A204.1 (cell line): Measurements from ENCODE around the gene KNTC1.

Source experiments
- FAIRE-seq: peaks from 2 replicates; lab custom pipeline; 2012; peaks lifted over from hg19 to GRCh38; lab: Jason Lieb, UNC

KNTC1 gene

GRCh38 chr12:122513028-122513427, 14.0 kb upstream of the KNTC1 start:
- peak; percentile 32 for FAIRE-seq

- FAIRE-seq = no peak
Measured at GRCh38 chr12:122513660-122514059, 13.4 kb upstream of the KNTC1 start.

DNA sequence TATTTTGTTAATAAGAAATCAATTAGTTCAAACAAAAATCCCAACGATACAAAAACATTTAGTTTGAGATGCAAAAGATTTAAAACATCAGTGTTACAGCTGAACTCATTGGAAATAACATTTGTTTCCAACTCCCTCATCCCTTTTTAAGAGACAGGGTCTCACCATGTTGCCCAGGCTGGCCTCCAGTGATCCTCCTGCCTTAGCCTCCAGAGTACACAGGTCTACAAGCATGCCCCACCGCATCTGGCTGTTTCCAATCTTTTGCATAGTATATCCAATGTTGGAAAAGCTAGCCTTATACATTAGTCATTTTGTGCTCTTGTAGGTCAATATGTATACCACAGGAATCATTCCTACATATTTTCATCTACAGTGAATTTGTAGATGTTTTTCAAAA, 11.8 kb upstream of the KNTC1 start:
- no peak for FAIRE-seq

GRCh38 chr12:122516544-122517361, 10.3 kb upstream of the KNTC1 start:
- FAIRE-seq = no peak

GRCh38 chr12:122517877-122518276, 9.2 kb upstream of the KNTC1 start:
- FAIRE-seq = no peak

- no peak for FAIRE-seq
Measured at GRCh38 chr12:122518908-122519307, 8.1 kb upstream of the KNTC1 start.

- FAIRE-seq = no peak
Measured at GRCh38 chr12:122519418-122519817, 7.6 kb upstream of the KNTC1 start.

DNA sequence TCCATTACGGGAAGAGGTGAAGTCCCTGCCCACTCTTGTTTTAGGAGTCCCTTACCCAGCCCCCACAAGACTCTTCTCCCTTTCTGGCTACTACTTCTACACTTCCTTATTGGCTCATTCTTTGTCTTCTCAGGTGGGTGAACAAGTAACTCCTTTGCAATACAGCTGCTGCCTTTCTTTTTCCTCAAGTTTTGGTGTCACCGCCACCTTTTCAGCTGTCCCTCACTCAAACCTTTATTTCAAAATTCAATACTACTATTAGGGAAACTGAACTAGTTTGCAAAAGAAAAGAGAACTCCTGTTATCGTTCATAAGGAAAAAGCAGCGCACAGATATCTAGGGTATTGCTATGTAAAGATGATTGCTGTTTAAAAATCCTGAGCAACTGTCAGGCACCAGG, 6.4 kb upstream of the KNTC1 start:
- no peak for FAIRE-seq

- FAIRE-seq = no peak
Measured at GRCh38 chr12:122523280-122523679, 3.8 kb upstream of the KNTC1 start.

- no peak for FAIRE-seq
Measured at GRCh38 chr12:122523846-122524718, 3.0 kb upstream of the KNTC1 start.

DNA sequence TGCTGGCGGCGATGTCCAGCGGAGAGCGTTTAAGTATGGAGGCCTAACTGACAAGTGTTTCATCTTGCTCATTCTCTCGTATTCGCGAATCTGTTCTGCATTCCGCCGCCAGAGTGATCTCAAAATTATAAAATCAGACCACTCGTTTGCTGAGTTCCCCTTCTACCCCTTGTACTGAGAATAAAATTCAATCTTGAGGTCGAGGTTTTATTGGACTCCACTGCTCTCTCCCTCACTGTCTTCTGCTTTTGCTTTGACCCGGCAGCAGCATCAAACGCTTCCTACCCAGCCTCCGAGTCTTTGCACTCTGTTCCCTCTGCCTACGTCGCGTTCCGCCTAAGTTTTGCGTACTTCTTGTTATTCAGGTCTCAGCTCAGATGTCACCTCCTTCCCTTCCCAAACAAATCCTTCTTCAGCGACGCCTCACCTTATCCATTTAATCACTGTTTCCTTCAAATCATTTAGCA, 462 bp downstream of the KNTC1 start:
- no peak for FAIRE-seq

GRCh38 chr12:122528582-122528981, 1.5 kb downstream of the KNTC1 start:
- FAIRE-seq = no peak

DNA sequence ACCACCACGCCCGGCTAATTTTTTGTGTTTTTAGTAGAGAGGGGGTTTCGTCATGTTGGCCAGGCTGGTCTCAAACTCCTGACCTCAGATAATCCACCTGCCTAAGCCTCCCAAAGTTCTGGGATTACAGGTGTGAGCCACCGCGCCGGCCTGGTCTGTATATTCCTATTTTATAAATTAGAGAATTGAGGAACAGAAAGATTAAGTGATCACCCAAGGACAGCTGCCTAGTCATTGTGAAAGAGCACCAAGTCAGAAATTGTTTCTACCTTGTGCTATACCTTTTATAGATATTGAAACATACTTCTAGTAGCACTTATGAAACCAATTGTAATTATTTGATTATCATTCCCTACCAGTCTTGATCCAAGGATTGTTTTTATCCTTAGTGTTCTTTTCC, 1.9 kb downstream of the KNTC1 start:
- no peak for FAIRE-seq

GRCh38 chr12:122533856-122534255, 6.8 kb downstream of the KNTC1 start:
- FAIRE-seq = no peak

GRCh38 chr12:122537021-122537420, 10.0 kb downstream of the KNTC1 start:
- no peak for FAIRE-seq

- no peak for FAIRE-seq
Measured at GRCh38 chr12:122538496-122538895, 11.4 kb downstream of the KNTC1 start.

GRCh38 chr12:122544537-122544936, 17.5 kb downstream of the KNTC1 start:
- FAIRE-seq = no peak

DNA sequence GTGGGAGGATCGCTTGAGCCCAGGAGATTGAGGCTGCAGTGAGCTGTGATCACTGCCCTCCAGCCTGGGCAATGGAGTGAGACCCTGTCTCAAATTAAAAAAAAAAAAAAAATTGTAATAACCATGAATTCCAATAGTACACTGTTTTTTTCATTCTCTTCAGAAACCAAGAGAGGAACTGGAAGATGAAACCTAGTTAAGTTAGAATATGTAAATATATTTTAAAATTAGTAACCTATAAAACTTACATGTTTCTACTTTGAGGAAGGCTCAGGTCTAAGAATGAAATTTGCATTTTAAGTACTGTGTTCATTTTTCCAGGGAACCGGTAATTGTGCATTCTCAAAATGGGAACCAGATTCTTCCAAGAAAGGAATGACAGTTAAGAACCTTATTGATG, 18.8 kb downstream of the KNTC1 start:
- no peak for FAIRE-seq

GRCh38 chr12:122547330-122547729, 20.3 kb downstream of the KNTC1 start:
- FAIRE-seq = no peak

GRCh38 chr12:122558745-122559641, 31.9 kb downstream of the KNTC1 start:
- FAIRE-seq = no peak

DNA sequence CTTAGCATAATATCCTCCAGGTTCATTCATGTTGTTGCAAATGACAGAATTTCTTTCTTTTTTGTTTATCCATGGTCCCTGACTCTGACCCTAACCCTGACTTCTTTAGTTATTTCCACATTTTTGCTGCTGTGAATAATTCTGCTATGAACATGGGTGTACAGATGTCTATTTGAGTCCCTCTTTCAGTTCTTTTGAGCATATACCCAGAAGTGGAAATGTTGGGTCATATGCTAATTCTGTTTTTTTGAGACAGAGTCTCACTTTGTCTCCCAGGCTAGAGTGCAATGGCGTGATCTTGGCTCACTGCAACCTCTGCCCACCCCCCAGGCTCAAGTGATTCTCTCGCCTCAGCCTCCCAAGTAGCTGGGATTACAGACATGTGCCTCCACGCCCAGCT, 33.1 kb downstream of the KNTC1 start:
- no peak for FAIRE-seq

- no peak for FAIRE-seq
Measured at GRCh38 chr12:122563361-122563760, 36.3 kb downstream of the KNTC1 start.
